ENCODE data around the gene MEX3A.

The MEX3A gene

GRCh38 chr1:156103521-156103947, 21.3 kb upstream of the MEX3A start:
- DNase-seq (ENCODE audit: low read depth in 4 of 4, low spot score in 1 of 4) = no peak

GRCh38 chr1:156102633-156103511, 20.6 kb upstream of the MEX3A start:
- no peak for DNase-seq (ENCODE audit: low read depth in 4 of 4, low spot score in 1 of 4)

GRCh38 chr1:156101880-156102279, 19.6 kb upstream of the MEX3A start:
- DNase-seq (ENCODE audit: low read depth in 4 of 4, low spot score in 1 of 4) = no peak

DNA sequence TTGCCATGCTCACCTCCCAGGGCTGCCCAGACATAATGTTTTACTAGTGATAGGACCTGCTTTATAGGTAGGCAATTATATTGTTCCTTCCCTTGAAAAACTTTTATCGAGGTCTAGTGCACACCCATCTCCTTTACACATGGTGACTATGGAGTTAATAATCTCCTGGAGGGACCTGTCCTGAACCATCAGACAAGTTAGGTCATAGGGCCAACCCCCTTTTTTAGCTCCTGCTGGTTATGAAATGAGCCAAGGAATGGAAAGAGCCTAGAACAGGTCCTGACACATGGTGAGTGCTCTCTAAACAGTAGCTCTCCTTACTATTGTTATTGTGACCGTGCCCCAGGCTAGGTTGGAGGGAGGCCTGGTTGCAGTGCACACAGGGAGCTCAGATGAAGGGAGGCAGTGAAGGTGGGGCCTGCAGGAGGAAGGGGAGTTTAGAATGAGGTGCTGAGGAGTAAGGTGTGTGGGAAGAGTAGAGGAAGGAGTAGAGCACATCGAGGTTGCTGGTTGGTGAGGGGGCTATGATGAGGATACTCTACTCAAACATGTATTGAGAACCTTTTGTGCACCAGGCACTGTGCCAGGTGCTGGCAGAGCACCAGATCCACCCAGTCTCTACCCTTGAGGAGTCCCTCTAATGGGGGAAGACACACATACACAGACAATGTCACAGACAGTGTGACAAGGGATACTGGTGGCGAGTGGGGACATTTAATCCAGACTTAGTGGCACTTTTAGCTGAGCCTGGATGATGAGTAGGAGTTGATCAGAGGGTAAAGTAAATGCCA, 18.1 kb upstream of the MEX3A start:
- DNase-seq (ENCODE audit: low read depth in 4 of 4, low spot score in 1 of 4) = no peak

DNA sequence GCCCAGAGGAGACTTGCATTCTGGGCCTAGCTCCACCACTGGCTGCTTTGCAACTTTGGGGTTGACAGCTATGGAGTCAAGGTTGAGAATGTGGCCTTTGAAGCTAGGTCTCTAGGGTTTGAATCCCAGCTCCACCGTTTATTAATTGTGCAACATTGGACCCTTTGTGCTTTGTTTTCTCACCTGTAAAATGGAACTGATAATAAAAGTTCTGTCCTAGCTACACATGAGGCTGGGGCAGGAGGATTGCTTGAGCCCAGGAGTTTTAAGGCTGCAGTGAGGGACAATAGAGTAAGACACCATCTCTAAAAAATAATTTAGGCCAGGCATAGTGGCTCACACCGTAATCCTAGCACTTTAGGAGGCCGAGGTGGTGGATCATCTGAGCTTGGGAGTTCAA, 17.0 kb upstream of the MEX3A start:
- DNase-seq (ENCODE audit: low read depth in 4 of 4, low spot score in 1 of 4) = no peak

DNA sequence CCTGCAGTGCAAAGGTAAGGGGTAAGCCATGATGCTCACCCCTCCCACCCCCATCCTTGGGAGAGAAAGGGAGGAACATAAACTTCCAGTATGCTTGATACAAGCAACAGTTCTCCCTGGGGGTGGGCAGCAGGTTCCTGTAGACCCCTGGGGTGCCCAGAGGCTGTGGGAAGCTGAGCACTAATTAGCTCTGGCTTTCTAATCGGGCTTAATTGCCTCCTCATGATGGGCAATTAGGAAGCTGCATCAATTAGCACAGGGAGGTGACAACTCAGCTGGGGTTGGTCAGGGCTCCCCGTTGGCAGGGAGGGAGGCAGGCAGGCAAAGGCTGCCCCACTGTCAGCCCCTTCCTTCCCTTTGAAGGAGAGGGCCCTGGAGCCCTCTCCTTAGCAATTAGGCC, 16.5 kb upstream of the MEX3A start:
- no peak for DNase-seq (ENCODE audit: low read depth in 4 of 4, low spot score in 1 of 4)

DNA sequence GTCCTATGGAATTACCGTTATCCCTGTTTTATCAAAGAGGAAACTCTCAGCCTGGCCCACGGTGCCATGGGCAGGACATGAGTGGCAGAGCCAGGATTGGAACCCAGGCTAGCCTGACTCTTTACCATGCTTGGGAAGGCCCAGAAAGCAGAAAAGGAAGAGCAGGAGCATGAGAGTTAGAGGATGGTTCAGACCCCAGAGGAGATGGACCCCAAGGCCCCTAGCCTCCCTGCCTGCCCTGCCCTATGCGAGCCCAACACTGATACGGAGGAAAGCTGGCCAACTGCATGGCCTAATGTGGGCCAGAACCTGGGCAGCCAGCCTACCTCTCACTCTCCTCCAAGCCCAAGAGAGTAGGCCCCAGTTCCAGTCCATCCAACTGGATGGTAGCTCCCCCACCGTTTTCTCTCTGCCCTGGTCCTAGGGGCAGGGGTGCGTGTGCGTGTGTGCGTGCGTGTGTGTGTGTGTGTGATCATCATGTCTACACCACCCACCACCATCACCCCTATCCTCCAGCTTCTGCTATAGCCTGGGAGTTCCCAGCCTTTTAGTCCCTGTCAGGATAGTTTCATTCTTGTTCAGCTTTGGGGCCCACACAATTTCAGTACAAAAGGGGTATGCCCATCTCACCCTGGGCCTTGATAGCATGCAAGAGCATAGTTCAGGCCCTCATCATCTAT, 15.4 kb upstream of the MEX3A start:
- peak in 2 of 4 experiments; percentile 25 to 56 for DNase-seq (ENCODE audit: low read depth in 4 of 4, low spot score in 1 of 4)

GRCh38 chr1:156096640-156097391, 14.6 kb upstream of the MEX3A start:
- peak; percentile 67 to 90 (median 76) for DNase-seq (ENCODE audit: low read depth in 4 of 4, low spot score in 1 of 4)

DNA sequence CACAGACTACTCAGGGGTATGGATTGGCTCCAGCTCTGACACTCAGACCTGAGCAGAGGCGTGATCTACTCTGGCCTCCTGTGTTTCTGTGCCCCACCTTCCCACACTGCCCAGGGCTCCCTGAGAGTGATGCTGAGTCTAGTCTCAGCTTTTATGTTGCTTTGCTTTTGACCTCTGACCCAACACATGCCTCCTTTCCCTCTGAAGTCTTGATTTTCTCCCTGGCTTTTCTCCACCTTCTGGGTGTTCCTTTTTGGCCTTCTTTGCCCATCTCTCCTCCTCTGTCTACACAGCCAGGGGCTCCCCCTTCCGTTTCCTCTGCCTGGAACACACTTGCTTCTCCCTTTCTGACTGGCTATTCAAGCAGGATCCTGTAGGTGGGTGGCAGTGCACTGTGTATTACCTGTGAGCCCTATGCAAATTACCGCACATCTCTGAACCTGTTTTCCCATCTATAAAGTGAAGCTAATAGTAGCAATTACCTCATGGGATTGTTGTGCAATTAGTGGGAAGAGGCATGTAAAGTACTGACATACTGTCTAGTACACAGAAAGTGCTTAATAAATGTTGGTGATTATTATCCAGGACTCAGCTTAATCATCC, 13.7 kb upstream of the MEX3A start:
- no peak for DNase-seq (ENCODE audit: low read depth in 4 of 4, low spot score in 1 of 4)

DNA sequence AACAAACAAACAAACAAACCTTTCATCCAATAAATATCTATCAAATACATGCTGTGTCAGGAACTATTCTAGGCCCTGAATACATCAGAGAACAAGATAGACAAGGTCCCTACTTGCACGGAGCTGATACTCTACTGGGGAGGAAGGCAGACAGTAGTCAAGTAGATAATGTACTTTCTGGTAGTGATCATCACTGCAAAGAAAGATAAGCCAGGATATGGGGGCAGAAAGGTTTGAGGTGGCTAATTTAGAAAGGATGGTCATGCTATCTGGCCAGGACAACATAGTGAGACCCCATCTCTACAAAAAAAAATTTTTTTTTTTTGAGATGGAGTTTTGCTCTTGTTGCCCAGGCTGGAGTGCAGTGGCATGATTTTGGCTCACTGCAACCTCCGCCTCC, 9.3 kb upstream of the MEX3A start:
- DNase-seq (ENCODE audit: low read depth in 4 of 4, low spot score in 1 of 4) = no peak

GRCh38 chr1:156090840-156091188, 8.5 kb upstream of the MEX3A start:
- peak; percentile 83 to 86 (median 84) for DNase-seq (ENCODE audit: low read depth in 4 of 4, low spot score in 1 of 4)

DNA sequence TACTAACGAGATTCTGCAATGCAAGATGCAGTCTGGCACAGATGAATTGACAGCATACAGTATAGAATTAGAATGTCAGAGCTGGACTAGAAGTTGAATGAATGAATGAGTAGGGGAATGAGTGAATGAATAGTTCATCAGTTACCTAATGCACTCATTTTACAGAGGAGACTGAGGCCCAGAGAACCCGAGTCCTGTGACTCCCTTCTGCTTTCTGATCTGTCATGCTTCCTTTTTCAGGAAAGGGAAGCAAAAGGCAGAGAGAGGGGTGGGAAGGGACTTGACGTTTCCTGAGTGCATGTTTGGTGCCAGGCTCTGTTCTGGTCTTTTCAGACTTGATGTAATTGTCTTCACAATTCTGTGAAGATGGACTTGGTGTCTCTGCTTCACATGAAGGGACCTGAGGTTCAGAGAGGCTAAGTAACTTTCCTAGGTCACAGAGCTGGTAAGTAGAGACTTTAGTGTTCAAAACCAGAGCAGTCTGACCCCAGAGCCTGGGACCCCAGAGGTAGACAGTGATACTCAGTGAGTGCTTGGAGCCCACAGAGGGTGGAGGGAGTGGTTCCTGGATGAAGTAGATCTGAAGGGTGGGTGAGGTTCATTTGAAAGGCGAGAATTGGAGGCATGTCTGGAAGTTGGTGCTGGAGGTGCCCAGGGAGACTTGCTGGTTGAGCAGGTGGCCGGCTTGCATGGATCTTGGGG, 8.0 kb upstream of the MEX3A start:
- DNase-seq (ENCODE audit: low read depth in 4 of 4, low spot score in 1 of 4) = no peak

GRCh38 chr1:156089704-156090103, 7.4 kb upstream of the MEX3A start:
- DNase-seq (ENCODE audit: low read depth in 4 of 4, low spot score in 1 of 4) = no peak

DNA sequence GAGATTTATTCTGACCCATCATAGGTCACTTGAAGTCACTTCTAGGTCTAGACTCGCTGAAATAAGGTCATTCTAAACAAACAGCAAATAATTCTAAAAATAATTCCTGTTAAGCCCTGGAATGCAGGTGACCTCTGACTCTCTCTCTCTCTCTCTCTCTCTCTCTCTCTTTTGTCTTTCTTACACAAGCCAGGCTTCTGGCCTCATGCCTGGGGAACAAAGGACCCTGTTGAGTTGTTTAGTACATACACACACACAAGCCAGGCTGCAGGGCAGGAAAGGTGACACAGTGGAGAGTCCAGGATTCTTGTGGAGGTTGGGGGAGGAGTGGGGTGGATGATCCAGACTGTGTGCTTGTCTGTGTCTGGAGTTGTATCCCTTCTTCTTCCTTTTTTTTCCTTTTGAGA, 4.0 kb upstream of the MEX3A start:
- DNase-seq (ENCODE audit: low read depth in 4 of 4, low spot score in 1 of 4) = no peak

GRCh38 chr1:156083800-156084790, 1.8 kb upstream of the MEX3A start:
- no peak for DNase-seq (ENCODE audit: low read depth in 4 of 4, low spot score in 1 of 4)

DNA sequence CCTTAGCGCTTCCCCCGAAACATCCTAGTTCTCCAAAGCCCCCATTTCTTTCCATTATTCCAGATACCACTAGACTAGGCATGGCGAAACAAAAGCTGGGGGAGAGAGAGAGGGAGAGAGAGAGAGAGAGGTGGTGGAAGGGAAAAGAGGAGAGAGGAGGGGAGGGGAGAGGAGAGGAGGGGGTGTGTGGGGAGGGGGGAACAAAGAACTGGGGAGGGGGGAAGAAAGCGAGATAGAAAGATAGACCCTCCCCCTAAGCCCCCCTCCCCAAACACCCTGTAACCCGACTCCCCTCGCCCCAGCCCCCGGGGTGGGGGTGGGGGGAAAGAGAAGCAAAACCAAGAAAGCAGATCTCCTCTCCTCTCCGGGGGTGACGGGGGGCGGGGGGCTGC, 352 bp downstream of the MEX3A start:
- no peak for DNase-seq (ENCODE audit: low read depth in 4 of 4, low spot score in 1 of 4)

DNA sequence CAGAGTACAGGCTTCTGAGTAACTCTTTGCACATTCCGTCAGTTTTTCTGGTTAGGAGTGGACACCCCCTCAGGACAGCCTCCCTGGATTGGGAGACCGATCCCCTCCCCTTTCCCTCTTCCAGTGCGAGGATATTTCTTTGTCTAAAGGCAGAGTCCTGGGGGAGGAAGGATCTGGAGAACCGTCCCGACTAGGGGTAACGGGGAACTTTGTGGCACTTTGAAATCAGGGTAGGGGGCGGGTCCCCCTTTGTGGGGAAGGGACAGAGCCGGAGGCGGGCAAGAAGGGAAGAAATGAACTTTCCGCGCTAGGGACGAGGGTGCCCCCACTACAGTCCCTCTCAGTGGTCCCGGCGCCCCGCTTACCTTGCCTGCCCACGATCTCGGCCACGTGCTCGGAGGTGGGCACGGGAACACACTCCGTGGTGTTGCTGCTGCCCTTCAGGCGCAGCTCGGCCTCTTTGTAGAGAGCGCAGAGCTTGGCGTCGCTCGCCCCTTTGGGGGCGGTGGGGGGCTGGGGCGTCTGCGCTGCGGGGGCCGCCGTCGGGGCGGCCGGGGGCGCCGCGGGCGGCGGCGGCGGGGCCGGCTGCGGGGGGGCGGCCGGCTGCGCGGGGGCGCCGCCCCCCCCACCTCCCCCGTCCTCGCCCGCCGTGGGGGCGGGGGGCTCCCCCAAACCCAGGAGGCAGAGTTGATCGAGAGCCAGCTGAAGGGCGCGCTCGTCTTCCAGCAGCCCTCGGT, 917 bp downstream of the MEX3A start:
- no peak for DNase-seq (ENCODE audit: low read depth in 4 of 4, low spot score in 1 of 4)

GRCh38 chr1:156080863-156081179, 1.4 kb downstream of the MEX3A start:
- DNase-seq (ENCODE audit: low read depth in 4 of 4, low spot score in 1 of 4) = no peak
